ENCODE measurements around the gene CLNK.

Gene CLNK

DNA sequence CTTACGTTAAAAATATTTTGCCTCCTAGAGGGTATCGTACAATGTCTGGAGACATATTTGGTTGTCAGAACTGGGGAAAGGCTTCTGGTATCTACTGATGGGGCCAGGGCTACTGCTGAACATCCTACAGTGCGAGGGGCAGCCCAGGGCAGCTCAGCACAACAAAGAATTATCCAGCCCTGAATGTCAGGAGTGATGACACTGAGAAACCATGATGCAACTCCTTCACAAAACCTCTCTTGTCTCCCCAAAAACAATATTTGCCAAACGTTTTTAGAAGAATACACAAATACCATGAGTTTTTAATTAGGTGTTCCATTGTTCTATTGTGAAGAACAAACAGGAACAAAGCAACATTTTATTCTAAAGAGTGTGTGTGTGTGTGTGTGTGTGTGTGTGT is 43.4 kb upstream of the CLNK start:
- Histone ChIP-seq H3K4me3 (no peak overlapping the region), H3K4me1 (peaks cover 0 to 15% (median 8%) of the 10 kb centered on the region in 10 experiments; a peak in 14 of 20 replicates), H3K27me3 (no peaks in the 10 kb centered on the region), H3K36me3 (no peaks in the 10 kb centered on the region), H3K27ac (no peak overlapping the region), H4K20me1 (no peaks in the 10 kb centered on the region), H3K9me3 (replicated peaks in 1 of 11) (no peaks in the 10 kb centered on the region; a peak in 1 of 22 replicates), H3K4me2 (no peak overlapping the region), H3K9ac (no peak overlapping the region)
- no peak for TF ChIP-seq Cebpa-rat (IDR thresholded peaks at IDR 0.05)

DNA sequence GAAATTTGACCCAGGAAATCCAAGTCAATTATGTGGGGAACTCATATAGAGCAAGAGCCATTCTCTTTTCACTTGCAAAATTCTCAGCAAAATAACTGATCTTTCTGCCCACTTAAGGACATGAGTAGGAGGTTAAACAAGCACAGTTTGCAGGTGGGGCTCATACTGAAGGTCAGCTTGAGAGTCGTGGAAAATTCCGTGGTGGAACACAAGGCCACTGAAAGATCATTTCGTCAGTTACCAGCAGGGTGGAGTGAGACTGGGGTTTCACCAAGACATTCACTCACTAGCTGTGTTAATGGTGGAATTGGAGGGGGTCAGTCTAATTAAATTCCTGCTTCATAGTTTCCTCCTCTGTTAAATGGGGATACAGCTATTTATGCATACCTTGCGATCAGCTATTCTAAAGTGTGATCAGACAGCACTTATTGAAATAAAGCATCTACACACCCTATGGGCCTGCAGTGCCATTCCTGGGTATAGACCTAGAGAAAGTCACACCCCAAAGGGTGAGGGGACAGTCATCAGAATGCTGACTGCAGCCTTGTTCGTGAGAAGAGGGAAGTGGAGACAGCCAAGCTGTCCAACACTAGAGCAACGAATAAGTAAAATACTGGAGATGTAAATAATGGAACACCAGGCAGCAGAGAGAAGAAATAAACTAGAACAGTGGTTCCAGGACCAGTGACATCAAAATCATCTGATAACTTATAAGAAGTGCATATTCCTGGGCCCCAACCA is 42.7 kb upstream of the CLNK start:
- H4K20me1 ChIP-seq, result no peaks in the 10 kb centered on the region
- H3K27me3 ChIP-seq, result no peaks in the 10 kb centered on the region
- no peak overlapping the region for H3K4me2 ChIP-seq
- H3K27ac ChIP-seq, result no peak overlapping the region
- H3K36me3 ChIP-seq, result no peaks in the 10 kb centered on the region
- no peak for TF ChIP-seq Cebpa-rat (IDR thresholded peaks at IDR 0.05)
- H3K9ac ChIP-seq, result no peak overlapping the region
- no peak overlapping the region for H3K4me3 ChIP-seq
- no peaks in the 10 kb centered on the region; a peak in 1 of 22 replicates for H3K9me3 ChIP-seq (replicated peaks in 1 of 11)
- H3K4me1 ChIP-seq, result peaks cover 0 to 13% (median 1%) of the 10 kb centered on the region in 10 experiments; a peak in 12 of 20 replicates

DNA sequence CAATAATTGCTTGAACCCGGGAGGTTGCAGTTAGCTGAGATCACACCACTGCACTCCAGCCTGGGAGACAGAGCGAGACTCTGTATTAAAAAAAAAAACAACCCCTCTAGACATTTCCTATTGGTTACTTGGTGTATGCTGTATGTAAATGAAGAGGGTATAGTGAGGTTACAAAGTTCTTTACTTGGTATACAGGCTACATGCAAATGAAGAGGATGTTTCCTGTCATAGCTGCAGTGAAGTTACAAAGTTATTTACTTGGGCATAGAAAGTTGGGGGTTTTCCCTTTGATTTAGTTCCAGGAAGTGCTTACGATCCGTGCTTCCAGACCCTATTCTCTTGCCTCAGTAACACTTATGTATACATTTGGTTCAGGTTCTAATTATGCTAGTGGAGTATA is 38.4 kb upstream of the CLNK start:
- H3K4me2 ChIP-seq, result peak overlapping the region in 2 of 11 experiments; percentile 23 to 27; a peak in 3 of 22 replicates

DNA sequence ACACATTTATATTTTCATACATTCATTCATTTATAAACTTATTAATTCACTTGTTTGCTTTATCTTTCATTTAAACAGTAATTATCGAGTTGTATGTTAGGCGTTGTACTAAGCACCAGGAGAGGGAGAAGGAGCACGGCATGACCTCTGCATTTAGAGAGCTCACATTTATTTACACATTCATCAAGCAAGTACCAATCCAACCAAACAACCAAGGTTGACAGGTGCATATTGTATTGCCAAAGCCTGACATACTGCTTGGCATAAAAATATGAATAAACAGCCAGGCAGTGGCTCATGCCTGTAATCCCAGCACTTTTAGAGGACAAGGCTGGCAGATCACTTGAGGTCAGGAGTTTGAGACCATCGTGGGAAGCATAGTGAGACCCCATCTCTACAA is 37.0 kb upstream of the CLNK start:
- no peaks in the 10 kb centered on the region for H3K27me3 ChIP-seq
- no peak overlapping the region for H3K27ac ChIP-seq
- H3K4me2 ChIP-seq, result no peak overlapping the region
- no peak overlapping the region for H3K9ac ChIP-seq
- H3K36me3 ChIP-seq, result no peaks in the 10 kb centered on the region
- peaks cover 0 to 13% (median 0%) of the 10 kb centered on the region in 10 experiments; a peak in 3 of 20 replicates for H3K4me1 ChIP-seq
- H3K4me3 ChIP-seq, result no peak overlapping the region
- no peaks in the 10 kb centered on the region for H4K20me1 ChIP-seq
- TF ChIP-seq Cebpa-rat (IDR thresholded peaks at IDR 0.05), result no peak
- H3K9me3 ChIP-seq (replicated peaks in 1 of 11), result no peaks in the 10 kb centered on the region

More for the DNA sequence above, 38.4 kb upstream of the CLNK start:
- no peaks in the 10 kb centered on the region for H3K27me3 ChIP-seq
- TF ChIP-seq Cebpa-rat (IDR thresholded peaks at IDR 0.05), result no peak
- no peaks in the 10 kb centered on the region for H3K9me3 ChIP-seq (replicated peaks in 1 of 11)
- no peak overlapping the region for H3K27ac ChIP-seq
- no peak overlapping the region for H3K4me3 ChIP-seq
- no peaks in the 10 kb centered on the region for H4K20me1 ChIP-seq
- H3K4me1 ChIP-seq, result peaks cover 0 to 13% (median 0%) of the 10 kb centered on the region in 10 experiments; a peak in 3 of 20 replicates
- no peak overlapping the region for H3K9ac ChIP-seq
- no peaks in the 10 kb centered on the region for H3K36me3 ChIP-seq

DNA sequence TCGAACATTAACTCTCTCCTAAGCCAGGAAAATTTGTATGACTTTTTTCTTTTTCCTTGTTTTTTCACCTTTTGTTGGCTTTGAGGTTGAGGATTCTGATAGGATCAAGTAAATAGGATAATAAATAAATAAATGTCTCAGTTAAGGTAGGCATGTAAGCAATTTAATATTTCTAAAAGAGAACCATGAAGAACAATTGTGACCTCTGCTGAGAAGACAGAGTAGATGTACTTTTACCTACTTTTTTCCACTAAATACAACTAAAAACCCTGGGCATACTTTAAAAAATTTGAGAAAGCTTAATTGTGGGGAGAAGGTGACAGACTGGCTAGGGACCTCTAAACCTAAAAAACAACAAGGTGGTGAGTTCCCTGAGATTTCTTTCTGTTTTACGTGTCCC is 31.6 kb upstream of the CLNK start:
- H3K27me3 ChIP-seq, result no peaks in the 10 kb centered on the region
- no peaks in the 10 kb centered on the region for H3K4me1 ChIP-seq
- TF ChIP-seq Cebpa-rat (IDR thresholded peaks at IDR 0.05), result no peak

DNA sequence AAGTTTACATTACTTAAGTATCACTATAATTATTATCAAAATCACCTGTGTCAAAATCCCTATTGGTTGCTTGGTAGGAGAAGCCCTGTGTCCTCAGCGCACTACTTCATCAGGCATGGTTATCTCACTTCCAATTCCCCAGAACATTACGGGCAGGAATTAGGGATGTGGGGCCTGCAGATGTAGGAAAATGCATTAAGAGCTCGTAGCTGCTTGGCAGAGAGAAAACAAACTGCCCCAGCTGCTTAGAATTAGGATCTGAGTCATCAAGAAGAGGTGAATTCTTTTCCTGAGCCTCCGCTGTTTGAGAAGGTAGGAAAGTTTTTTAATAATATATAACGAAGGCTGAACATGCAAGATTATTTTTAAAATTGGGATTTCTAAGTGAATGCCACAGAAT is 31.1 kb upstream of the CLNK start:
- H3K4me2 ChIP-seq, result no peak overlapping the region
- no peak for TF ChIP-seq Cebpa-rat (IDR thresholded peaks at IDR 0.05)
- no peaks in the 10 kb centered on the region for H4K20me1 ChIP-seq
- no peaks in the 10 kb centered on the region for H3K4me1 ChIP-seq
- H3K9ac ChIP-seq, result no peak overlapping the region
- no peak overlapping the region for H3K4me3 ChIP-seq
- no peak overlapping the region for H3K27ac ChIP-seq
- peaks cover 0 to 12% (median 8%) of the 10 kb centered on the region in 11 experiments; a peak in 11 of 22 replicates for H3K9me3 ChIP-seq (replicated peaks in 1 of 11)
- no peaks in the 10 kb centered on the region for H3K36me3 ChIP-seq
- H3K27me3 ChIP-seq, result no peaks in the 10 kb centered on the region

More for the DNA sequence above, 31.6 kb upstream of the CLNK start:
- no peaks in the 10 kb centered on the region for H4K20me1 ChIP-seq
- no peak overlapping the region for H3K4me3 ChIP-seq
- H3K4me2 ChIP-seq, result no peak overlapping the region
- no peak overlapping the region for H3K9ac ChIP-seq
- H3K9me3 ChIP-seq (replicated peaks in 1 of 11), result peaks cover 0 to 12% (median 8%) of the 10 kb centered on the region in 11 experiments; a peak in 11 of 22 replicates
- H3K27ac ChIP-seq, result no peak overlapping the region
- no peaks in the 10 kb centered on the region for H3K36me3 ChIP-seq

DNA sequence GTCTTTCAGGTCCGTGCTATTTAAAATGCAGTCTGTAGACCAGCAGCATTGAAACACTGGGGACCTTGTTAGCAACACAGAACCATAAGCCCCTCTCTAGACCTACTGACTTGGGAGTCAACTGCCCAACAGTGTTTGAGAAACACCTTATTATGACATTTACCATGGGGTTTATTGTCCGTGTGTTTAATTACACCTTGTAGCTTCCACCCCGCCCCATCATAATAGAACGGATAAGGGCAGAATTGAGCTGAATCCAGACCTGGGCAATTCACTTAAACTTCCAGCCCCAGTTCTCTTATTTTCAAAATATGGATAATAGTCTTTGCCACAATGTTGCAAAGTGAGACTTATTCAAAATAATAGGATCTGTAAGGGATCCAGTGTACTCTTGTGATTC is 30.6 kb upstream of the CLNK start:
- Histone ChIP-seq H3K9me3 (replicated peaks in 1 of 11) (peaks cover 0 to 12% (median 8%) of the 10 kb centered on the region in 11 experiments; a peak in 11 of 22 replicates), H3K27ac (no peak overlapping the region), H4K20me1 (no peaks in the 10 kb centered on the region), H3K4me3 (no peak overlapping the region), H3K27me3 (no peaks in the 10 kb centered on the region), H3K9ac (no peak overlapping the region), H3K36me3 (no peaks in the 10 kb centered on the region), H3K4me1 (no peaks in the 10 kb centered on the region), H3K4me2 (no peak overlapping the region)
- no peak for TF ChIP-seq Cebpa-rat (IDR thresholded peaks at IDR 0.05)

DNA sequence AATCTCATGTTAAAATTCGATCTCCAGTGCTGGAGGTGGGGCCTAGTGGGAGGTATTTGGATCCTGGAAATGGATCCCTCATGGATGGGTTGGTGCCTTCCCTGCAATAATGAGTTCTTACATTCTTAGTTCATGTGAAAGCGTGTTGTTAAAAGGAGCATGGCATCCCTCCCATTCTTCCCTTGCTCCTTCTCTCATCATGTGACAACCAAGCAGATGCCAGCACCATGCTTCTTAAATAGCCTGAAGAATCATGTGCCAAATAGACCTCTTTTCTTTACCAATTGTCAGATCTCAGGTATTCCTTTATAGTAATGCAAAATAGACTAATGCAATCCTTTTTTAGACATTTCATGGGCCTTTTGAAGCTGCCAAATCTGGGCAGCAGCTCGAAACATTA is 29.0 kb upstream of the CLNK start:
- Histone ChIP-seq H3K4me2 (no peak overlapping the region), H3K9me3 (replicated peaks in 1 of 11) (peaks cover 0 to 12% (median 8%) of the 10 kb centered on the region in 11 experiments; a peak in 11 of 22 replicates), H3K4me1 (no peaks in the 10 kb centered on the region), H3K9ac (no peak overlapping the region), H3K36me3 (no peaks in the 10 kb centered on the region), H3K4me3 (no peak overlapping the region), H3K27me3 (no peaks in the 10 kb centered on the region), H3K27ac (no peak overlapping the region), H4K20me1 (no peaks in the 10 kb centered on the region)
- no peak for TF ChIP-seq Cebpa-rat (IDR thresholded peaks at IDR 0.05)

DNA sequence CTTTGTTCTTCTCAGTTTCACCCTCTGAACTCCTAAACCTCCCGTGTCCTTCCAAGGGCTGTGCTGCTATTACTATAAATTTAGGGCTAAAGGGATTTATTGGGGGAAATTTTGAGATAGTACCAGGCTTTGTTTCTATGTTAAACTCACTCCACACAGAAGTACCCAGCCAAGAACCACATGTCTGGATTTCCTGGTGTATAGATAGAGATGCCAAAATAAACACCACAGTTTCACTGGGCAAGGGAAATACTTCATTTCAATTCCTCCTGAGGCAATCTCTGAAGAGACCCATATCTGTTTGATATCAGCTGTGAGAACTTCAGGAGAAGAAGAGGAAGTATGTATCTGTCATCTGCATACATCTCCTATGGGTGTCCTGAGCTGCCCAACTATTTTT is 21.7 kb upstream of the CLNK start:
- H3K27ac ChIP-seq, result no peak overlapping the region
- H3K4me3 ChIP-seq, result no peak overlapping the region
- H3K36me3 ChIP-seq, result no peaks in the 10 kb centered on the region
- H3K4me2 ChIP-seq, result no peak overlapping the region
- no peak for TF ChIP-seq Cebpa-rat (IDR thresholded peaks at IDR 0.05)
- H3K27me3 ChIP-seq, result no peaks in the 10 kb centered on the region
- H3K9me3 ChIP-seq (replicated peaks in 1 of 11), result no peaks in the 10 kb centered on the region
- peaks cover 0 to 20% (median 4%) of the 10 kb centered on the region in 10 experiments; a peak in 8 of 20 replicates for H3K4me1 ChIP-seq
- no peak overlapping the region for H3K9ac ChIP-seq
- no peaks in the 10 kb centered on the region for H4K20me1 ChIP-seq

DNA sequence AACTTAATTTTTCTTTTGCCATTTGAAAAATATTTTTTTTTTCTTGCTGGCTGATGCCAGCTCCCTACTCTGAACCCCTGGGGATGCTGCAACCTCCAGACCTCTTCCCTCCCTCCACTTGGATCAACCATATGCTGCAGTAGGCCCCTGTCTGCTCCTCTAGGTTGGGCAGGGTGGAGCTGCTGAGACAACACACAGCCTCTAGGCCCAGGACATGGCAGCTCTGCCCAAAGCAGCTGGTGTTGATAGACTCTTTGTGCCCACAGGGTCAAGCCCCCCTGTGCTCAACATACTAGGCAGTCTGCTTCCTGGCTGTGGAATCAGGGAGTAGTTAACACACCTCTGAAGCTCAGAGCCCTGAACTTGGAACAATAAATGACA is 19.9 kb upstream of the CLNK start:
- H3K27me3 ChIP-seq, result no peaks in the 10 kb centered on the region
- no peaks in the 10 kb centered on the region for H3K9me3 ChIP-seq (replicated peaks in 1 of 11)
- H3K4me2 ChIP-seq, result peak overlapping the region in 4 of 11 experiments; percentile 18 to 58 (median 38); a peak in 6 of 22 replicates
- peaks cover 0 to 20% (median 4%) of the 10 kb centered on the region in 10 experiments; a peak in 8 of 20 replicates for H3K4me1 ChIP-seq
- H3K9ac ChIP-seq, result no peak overlapping the region
- TF ChIP-seq Cebpa-rat (IDR thresholded peaks at IDR 0.05), result no peak
- H3K36me3 ChIP-seq, result no peaks in the 10 kb centered on the region
- no peak overlapping the region for H3K4me3 ChIP-seq
- peak overlapping the region in 1 of 11 experiments; percentile 13; a peak in 1 of 22 replicates for H3K27ac ChIP-seq
- no peaks in the 10 kb centered on the region for H4K20me1 ChIP-seq

Measured in BLaER1 treated with 17β-estradiol and CSF1 and Interleukin-3, amounts not matched to agents 10 nM and 100 nM (cell line).